ENCODE results near the gene MIPOL1. TPM values are rescaled to one million over a fixed set of nuclear protein-coding genes. Genes with fewer than 3 reads are reported as not detected.

MIPOL1 gene
- total and polyA plus RNA-seq, 7 donors = 1.2 to 21.6 (median 11.7) TPM

- TF ChIP-seq POLR2A (IDR thresholded peaks at IDR 0.05) = no peak
- no peak for TF ChIP-seq EP300 (IDR thresholded peaks at IDR 0.05)
- TF ChIP-seq CTCF (IDR thresholded peaks at IDR 0.05) = no peak
- no peak for TF ChIP-seq POLR2AphosphoS5 (IDR thresholded peaks at IDR 0.05)
- Histone ChIP-seq H3K27ac (no peak overlapping the region), H3K9me3 (peaks cover 0 to 3% (median 0%) of the 10 kb centered on the region in 4 donors), H3K36me3 (no peaks in the 10 kb centered on the region), H3K27me3 (no peaks in the 10 kb centered on the region), H3K4me1 (no peaks in the 10 kb centered on the region), H3K4me3 (no peak overlapping the region)
- intact Hi-C loops (cut with DNase I) = no loop called here
- 90 to 93% methylated on average over 3 of the region's 3 CpGs for WGBS, 2 donors
- no peak for DNase-seq
Observed at GRCh38 chr14:37464192-37464858, 266.6 kb downstream of the MIPOL1 start.

- DNase-seq = no peak
Observed at GRCh38 chr14:37466003-37466622, 268.4 kb downstream of the MIPOL1 start.

GRCh38 chr14:37466623-37467088, 268.9 kb downstream of the MIPOL1 start:
- Histone ChIP-seq H3K4me1 (no peaks in the 10 kb centered on the region), H3K27me3 (no peaks in the 10 kb centered on the region), H3K9me3 (no peaks in the 10 kb centered on the region), H3K36me3 (no peaks in the 10 kb centered on the region), H3K4me3 (no peak overlapping the region), H3K27ac (no peak overlapping the region)
- intact Hi-C loops (cut with DNase I) = no loop called here
- DNase-seq = no peak
- 17 to 64% methylated on average over 2 of the region's 2 CpGs for WGBS, 2 donors
- TF ChIP-seq EP300 (IDR thresholded peaks at IDR 0.05) (no peak), CTCF (IDR thresholded peaks at IDR 0.05) (no peak), POLR2AphosphoS5 (IDR thresholded peaks at IDR 0.05) (no peak), POLR2A (IDR thresholded peaks at IDR 0.05) (no peak)

More at GRCh38 chr14:37466003-37466622, 268.4 kb downstream of the MIPOL1 start:
- no peaks in the 10 kb centered on the region for H3K4me1 ChIP-seq
- no peak overlapping the region for H3K27ac ChIP-seq
- intact Hi-C loops (cut with DNase I) = no loop called here
- TF ChIP-seq CTCF (IDR thresholded peaks at IDR 0.05) = no peak
- TF ChIP-seq POLR2A (IDR thresholded peaks at IDR 0.05) = no peak
- H3K36me3 ChIP-seq = no peaks in the 10 kb centered on the region
- H3K27me3 ChIP-seq = no peaks in the 10 kb centered on the region
- no peaks in the 10 kb centered on the region for H3K9me3 ChIP-seq
- H3K4me3 ChIP-seq = no peak overlapping the region

- TF ChIP-seq POLR2AphosphoS5 (IDR thresholded peaks at IDR 0.05) (no peak), EP300 (IDR thresholded peaks at IDR 0.05) (no peak), POLR2A (IDR thresholded peaks at IDR 0.05) (no peak), CTCF (IDR thresholded peaks at IDR 0.05) (no peak)
- H3K9me3 ChIP-seq = no peaks in the 10 kb centered on the region
- no peak for DNase-seq
- no peak overlapping the region for H3K27ac ChIP-seq
- no peaks in the 10 kb centered on the region for H3K36me3 ChIP-seq
- no peak overlapping the region for H3K4me3 ChIP-seq
- intact Hi-C loops (cut with DNase I) = no loop called here
- no peaks in the 10 kb centered on the region for H3K4me1 ChIP-seq
- H3K27me3 ChIP-seq = no peaks in the 10 kb centered on the region
Observed at GRCh38 chr14:37469650-37470049, 271.9 kb downstream of the MIPOL1 start.
